ENCODE measurements around the gene MTFP1.
"Not testable (repeated sequence)": the region's sequence is repeated elsewhere in the genome, so short reads cannot be mapped to it uniquely, and the experiment has no call there.

The MTFP1 gene

GRCh38 chr22:30457981-30458380 lies 32.4 kb downstream of the MTFP1 start:
- no peak for DNase-seq

- no peak for DNase-seq
These were observed 33.8 kb downstream of the MTFP1 start for GRCh38 chr22:30459181-30460052.

GRCh38 chr22:30460147-30460546 lies 34.6 kb downstream of the MTFP1 start:
- no peak for DNase-seq

DNA sequence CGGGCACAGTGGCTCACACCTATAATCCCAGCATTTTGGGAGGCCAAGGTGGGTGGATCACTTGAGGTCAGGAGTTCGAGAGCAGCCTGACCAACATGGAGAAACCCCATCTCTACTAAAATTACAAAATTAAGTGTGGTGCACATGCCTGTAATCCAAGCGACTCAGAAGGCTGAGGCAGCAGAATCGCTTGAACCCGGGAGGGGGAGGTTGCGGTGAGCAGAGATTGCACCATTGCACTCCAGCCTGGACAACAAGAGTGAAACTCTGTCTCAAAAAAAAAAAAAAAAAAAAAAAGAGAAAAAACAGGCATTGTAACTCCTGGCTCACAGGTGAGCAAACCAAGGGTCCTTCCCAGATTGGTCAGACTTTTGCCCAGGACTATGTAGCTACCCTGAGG lies 35.0 kb downstream of the MTFP1 start:
- DNase-seq = not testable (repeated sequence)

DNA sequence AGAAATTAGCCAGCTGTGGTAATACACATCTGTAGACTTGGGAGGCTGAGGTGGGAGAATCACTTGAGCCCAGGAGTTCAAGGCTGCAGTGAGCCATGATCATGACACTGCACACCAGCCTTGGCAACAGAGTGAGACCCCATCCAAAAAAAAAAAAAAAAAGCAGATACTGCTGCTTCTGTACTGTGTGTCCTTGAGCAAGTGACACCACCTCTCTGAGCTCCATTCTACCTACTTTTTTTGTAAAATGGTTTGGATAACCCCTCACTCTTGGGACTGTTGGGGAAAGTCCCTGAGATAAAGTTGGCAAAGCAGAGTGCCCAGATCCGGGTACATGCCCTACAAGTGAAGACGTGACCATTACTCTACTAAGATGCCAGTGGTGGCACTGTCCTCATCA lies 43.6 kb downstream of the MTFP1 start:
- no peak for DNase-seq

DNA sequence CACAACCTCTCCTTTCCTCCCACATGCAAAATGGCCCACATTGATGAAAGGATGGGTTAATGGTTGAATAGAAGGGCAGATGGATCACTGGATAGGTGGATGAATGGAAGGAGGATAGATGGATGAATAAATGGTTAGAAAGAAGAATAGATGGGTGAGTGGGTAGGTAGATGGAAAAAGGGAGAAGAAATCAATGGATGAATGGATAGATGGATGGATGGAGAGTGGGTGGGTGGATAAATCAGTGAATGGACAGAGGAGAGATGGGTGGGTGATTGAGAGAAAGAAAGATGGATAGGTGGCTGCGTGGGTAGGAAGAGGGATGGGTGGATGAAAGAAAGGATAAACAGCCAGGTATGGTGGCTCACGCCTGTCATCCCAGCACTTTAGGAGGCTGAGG lies 45.1 kb downstream of the MTFP1 start:
- no peak for DNase-seq

- no peak for DNase-seq
These were observed 46.2 kb downstream of the MTFP1 start, which contains the start of gene SEC14L3 for GRCh38 chr22:30471616-30472318. TSS of gene SEC14L3 (minus strand) at chr22:30472017. CDS start at chr22:30471958, 59 bp downstream.

DNA sequence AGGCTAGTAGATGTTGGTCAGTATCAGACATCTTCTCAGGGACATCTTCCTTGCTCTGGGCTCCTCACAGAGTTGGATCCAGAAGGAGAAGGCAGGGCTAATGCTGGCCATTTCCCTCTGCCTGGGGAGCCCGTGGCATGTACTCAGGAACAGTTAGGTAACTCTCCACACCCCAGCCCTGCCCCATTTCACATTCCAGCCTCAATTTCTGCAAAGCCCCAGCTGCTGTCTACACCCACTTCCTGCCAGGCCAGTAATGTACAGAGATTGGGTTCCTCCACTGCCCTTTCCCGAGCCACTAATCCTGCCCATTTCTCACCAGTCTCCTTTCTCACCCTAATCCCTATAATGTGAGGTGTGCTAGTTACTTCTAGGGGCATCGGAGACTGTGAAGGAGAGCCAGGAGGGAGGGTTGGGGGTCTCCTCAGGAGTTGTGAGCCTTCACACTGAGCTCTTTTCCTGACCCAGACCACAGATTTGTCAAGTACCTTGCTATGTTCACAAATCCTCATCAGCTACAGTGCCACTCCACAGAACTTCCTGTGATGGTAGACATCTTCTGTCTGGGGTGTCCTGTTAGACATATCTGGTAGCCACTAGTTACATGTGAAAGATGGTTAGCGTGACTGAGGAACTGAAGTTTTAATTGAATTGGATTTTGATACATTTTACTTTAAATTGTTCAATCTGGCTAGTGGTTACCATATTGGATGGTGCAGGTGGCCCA lies 47.6 kb downstream of the MTFP1 start:
- DNase-seq = no peak

DNA sequence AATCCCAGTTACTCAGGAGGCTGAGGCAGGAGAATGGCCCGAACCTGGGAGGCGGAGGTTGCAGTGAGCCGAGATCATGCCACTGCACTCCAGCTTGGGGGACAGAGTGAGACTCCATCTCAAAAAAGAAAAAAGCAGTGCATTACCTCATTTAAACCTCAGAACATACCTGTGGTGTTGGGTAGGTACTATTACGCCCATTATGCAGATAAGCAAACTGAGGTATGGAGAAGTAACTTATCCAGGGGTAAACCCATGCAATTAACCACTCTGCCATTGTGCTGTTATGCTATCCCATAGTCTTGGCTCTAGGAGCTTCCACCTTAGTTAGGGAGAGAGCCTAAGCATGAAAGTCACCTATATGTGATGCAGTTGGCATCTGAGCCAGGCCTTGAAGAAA lies 48.6 kb downstream of the MTFP1 start:
- DNase-seq = no peak

- peak; percentile 10 to 34 for DNase-seq
These were observed 49.3 kb downstream of the MTFP1 start for GRCh38 chr22:30474683-30475424.
